ENCODE results near the gene GPC1. TPM values are rescaled to one million over a fixed set of nuclear protein-coding genes. Genes with fewer than 3 reads are reported as not detected.
A peak's percentile ranks its signal among the peaks of the same experiment; 100 is the strongest.

Gene GPC1
- total and polyA plus RNA-seq, 2 of the 13 experiments (the other 11 are each of a cell fraction or from before 2014, with no cell fraction given), result 4.0 to 5.5 TPM

DNA sequence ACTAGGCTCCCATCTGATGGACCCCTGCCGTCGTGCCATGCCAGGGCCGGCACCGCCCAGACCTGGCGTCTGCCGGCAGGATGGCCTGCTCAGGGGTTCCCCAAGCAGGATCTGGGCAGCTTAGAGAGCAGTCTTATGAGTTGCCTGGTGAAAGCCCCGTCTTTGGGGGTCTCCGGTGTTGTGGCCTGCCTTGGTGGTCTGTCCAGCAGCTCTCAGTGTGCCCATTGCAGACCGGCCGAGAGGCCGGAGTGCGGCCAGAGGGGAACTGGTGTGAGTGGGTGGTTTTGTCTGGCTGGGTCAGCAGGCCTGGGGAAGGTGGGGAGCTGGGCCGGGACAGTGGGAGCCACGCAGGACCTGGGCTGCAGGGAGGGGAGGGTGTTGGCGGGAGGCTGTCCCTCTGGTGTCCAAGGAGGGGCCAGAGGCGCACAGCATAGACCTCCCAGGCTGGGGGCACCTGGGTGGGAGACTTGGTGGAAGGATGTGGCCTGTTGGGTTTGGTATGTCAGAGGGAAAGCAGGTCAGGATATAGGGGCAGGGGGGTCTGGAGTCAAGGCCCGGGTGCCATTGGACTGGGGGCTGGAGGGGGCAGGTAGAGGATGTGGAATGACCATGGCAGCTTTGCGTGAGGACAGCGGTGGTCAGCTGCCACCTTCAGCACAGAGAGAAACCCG is 16.5 kb downstream of the GPC1 start:
- Histone ChIP-seq H3K4me3 (replicated peaks in 1 of 3; ENCODE audit: insufficient read depth in 1 of 3, low read depth in 2 of 3, low read length in 3 of 3) (peak overlapping the region; percentile 53 to 75 (median 58); a peak in 5 of 6 replicates), H3K4me1 (ENCODE audit: insufficient read depth, low read length) (peaks cover 34% of the 10 kb centered on the region), H3K27me3 (ENCODE audit: control insufficient read depth in 1 of 2, insufficient read depth in 2 of 2, low read length in 2 of 2) (peaks cover 39 to 87% of the 10 kb centered on the region in 2 experiments), H3K9me3 (ENCODE audit: low read length) (no peaks in the 10 kb centered on the region), H3K36me3 (replicated peaks in 1 of 2; ENCODE audit: control insufficient read depth in 1 of 2, insufficient read depth in 2 of 2, low read length in 2 of 2) (no peaks in the 10 kb centered on the region), H4K20me1 (ENCODE audit: insufficient read depth, low read length) (peaks cover 16% of the 10 kb centered on the region; the same call in 1 of the 2 replicates), H2AFZ (ENCODE audit: low read length) (no peak overlapping the region), H3K27ac (ENCODE audit: extremely low read length, insufficient read depth, low read length) (no peak overlapping the region), H3K4me2 (ENCODE audit: low read depth, low read length) (peak overlapping the region; percentile 70), H3K9ac (ENCODE audit: insufficient read depth, low read depth, low read length) (no peak overlapping the region), H3K79me2 (ENCODE audit: insufficient read depth, low read length) (no peaks in the 10 kb centered on the region)
- in situ Hi-C loops (cut with HindIII; ENCODE audit: extremely low pct_ligation_motif_present, low pct_unique_long_range_greater_than_20kb), result no loop called here
- BruUV-seq (replicated peaks), result no TSS peak
- ChIA-PET POLR2A (no interaction called here), CTCF (ENCODE audit: low intra/inter-chr PET ratio, low total read pairs) (no interaction called here)
- no peak for ATAC-seq
- 56% methylated on average over 12 of the region's 20 CpGs for WGBS (ENCODE audit: low lambda C conversion rate)
- 0 out of 2 replicates have a peak, but pooled peaks have one; percentile 15 for TF ChIP-seq HIVEP1 (CRISPR knock-in tag; IDR thresholded peaks at IDR 0.05)
- TF ChIP-seq ZNF24 (IDR thresholded peaks at IDR 0.05), result no peak
- TF ChIP-seq KDM5B (CRISPR knock-in tag; IDR thresholded peaks at IDR 0.05; ENCODE audit: borderline replicate concordance), result 0 out of 2 replicates have a peak, but pooled peaks have one; percentile 19
- intact Hi-C loops (cut with micrococcal nuclease; ENCODE audit: unreplicated experiment), result no loop called here
- DNase-seq (ENCODE audit: low spot score), result no peak
- FAIRE-seq, result no peak

DNA sequence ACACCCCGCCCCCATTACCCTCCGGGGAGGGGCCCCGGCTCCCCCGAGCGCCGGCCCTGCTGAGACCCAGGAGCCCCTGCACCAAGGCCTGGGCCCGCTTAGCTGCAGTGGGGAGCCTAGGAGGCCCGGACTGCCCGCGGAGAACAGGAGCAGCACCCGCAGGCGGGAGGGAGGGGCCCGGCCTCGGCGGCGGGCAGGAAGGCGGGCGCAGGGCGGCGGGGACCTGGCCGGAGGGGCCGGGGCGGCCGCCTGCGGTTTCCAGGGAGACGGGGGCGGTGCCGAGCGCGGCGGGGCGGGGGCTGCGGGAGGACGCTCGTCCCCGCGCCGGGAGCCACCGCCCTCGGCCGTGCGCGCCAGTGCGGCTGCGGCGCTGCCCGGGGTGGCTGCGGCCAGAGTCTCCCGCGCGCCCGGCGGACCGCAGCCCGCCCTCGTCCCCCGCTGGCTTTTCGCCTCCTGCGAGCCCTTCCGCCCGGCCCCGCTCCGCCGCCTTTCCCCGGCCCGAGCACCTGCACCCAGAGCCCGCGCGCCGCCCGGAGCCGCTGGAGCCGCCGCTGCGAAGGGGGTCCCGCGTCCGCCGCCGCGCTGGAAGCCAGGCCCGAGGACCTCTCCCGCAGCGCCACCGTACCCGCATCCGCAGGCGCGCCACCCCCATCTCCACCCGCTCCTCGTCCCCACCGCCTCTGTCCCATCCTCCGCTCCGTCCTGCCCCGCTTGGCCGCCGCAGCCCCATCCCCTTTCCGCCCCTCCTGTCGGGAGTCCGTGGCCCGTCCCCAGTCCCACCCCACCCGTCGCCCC is 17.2 kb downstream of the GPC1 start:
- ChIA-PET CTCF (ENCODE audit: low intra/inter-chr PET ratio, low total read pairs) (no interaction called here), POLR2A (no interaction called here)
- H3K9ac ChIP-seq (ENCODE audit: insufficient read depth, low read depth, low read length), result no peak overlapping the region
- WGBS (ENCODE audit: low lambda C conversion rate), result 14% methylated on average over 16 of the region's 103 CpGs
- H3K27ac ChIP-seq (ENCODE audit: extremely low read length, insufficient read depth, low read length), result no peak overlapping the region
- no peak for FAIRE-seq
- no peaks in the 10 kb centered on the region for H3K9me3 ChIP-seq (ENCODE audit: low read length)
- peak; percentile 41 for DNase-seq (ENCODE audit: low spot score)
- H3K4me3 ChIP-seq (replicated peaks in 1 of 3; ENCODE audit: insufficient read depth in 1 of 3, low read depth in 2 of 3, low read length in 3 of 3), result peak overlapping the region; percentile 53 to 75 (median 58)
- peak; percentile 46 for ATAC-seq
- BruUV-seq (replicated peaks), result no TSS peak
- peaks cover 41% of the 10 kb centered on the region for H3K4me1 ChIP-seq (ENCODE audit: insufficient read depth, low read length)
- intact Hi-C loops (cut with micrococcal nuclease; ENCODE audit: unreplicated experiment), result no loop called here
- in situ Hi-C loops (cut with HindIII; ENCODE audit: extremely low pct_ligation_motif_present, low pct_unique_long_range_greater_than_20kb), result no loop called here
- H4K20me1 ChIP-seq (ENCODE audit: insufficient read depth, low read length), result peaks cover 16% of the 10 kb centered on the region; the same call in 1 of the 2 replicates
- peaks cover 41 to 87% of the 10 kb centered on the region in 2 experiments for H3K27me3 ChIP-seq (ENCODE audit: control insufficient read depth in 1 of 2, insufficient read depth in 2 of 2, low read length in 2 of 2)
- no peaks in the 10 kb centered on the region for H3K36me3 ChIP-seq (replicated peaks in 1 of 2; ENCODE audit: control insufficient read depth in 1 of 2, insufficient read depth in 2 of 2, low read length in 2 of 2)
- peak overlapping the region; percentile 70 for H3K4me2 ChIP-seq (ENCODE audit: low read depth, low read length)
- H3K79me2 ChIP-seq (ENCODE audit: insufficient read depth, low read length), result no peaks in the 10 kb centered on the region
- no peak overlapping the region for H2AFZ ChIP-seq (ENCODE audit: low read length)
- TF ChIP-seq, protein P1, sequence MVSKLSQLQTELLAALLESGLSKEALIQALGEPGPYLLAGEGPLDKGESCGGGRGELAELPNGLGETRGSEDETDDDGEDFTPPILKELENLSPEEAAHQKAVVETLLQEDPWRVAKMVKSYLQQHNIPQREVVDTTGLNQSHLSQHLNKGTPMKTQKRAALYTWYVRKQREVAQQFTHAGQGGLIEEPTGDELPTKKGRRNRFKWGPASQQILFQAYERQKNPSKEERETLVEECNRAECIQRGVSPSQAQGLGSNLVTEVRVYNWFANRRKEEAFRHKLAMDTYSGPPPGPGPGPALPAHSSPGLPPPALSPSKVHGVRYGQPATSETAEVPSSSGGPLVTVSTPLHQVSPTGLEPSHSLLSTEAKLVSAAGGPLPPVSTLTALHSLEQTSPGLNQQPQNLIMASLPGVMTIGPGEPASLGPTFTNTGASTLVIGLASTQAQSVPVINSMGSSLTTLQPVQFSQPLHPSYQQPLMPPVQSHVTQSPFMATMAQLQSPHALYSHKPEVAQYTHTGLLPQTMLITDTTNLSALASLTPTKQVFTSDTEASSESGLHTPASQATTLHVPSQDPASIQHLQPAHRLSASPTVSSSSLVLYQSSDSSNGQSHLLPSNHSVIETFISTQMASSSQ (IDR thresholded peaks at IDR 0.05; ENCODE audit: low read depth), result no peak
- TF ChIP-seq, protein P1 (CRISPR knock-in tag; IDR thresholded peaks at IDR 0.05; ENCODE audit: borderline replicate concordance), result no peak
- no peak for TF ChIP-seq ZSCAN9 (CRISPR knock-in tag; IDR thresholded peaks at IDR 0.05; ENCODE audit: borderline replicate concordance)
- TF ChIP-seq, protein P2, sequence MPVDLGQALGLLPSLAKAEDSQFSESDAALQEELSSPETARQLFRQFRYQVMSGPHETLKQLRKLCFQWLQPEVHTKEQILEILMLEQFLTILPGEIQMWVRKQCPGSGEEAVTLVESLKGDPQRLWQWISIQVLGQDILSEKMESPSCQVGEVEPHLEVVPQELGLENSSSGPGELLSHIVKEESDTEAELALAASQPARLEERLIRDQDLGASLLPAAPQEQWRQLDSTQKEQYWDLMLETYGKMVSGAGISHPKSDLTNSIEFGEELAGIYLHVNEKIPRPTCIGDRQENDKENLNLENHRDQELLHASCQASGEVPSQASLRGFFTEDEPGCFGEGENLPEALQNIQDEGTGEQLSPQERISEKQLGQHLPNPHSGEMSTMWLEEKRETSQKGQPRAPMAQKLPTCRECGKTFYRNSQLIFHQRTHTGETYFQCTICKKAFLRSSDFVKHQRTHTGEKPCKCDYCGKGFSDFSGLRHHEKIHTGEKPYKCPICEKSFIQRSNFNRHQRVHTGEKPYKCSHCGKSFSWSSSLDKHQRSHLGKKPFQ (CRISPR knock-in tag; IDR thresholded peaks at IDR 0.05; ENCODE audit: insufficient replicate concordance), result no peak
